NCI-H187 treated with DMSO at 0.1 percent for 48 hours (cell line): ENCODE data around the gene FBRS.

ENCODE experiments used
- DNase-seq: peaks from one replicate; lab custom pipeline; 2025; lab: John Stamatoyannopoulos, UW

Gene FBRS

DNA sequence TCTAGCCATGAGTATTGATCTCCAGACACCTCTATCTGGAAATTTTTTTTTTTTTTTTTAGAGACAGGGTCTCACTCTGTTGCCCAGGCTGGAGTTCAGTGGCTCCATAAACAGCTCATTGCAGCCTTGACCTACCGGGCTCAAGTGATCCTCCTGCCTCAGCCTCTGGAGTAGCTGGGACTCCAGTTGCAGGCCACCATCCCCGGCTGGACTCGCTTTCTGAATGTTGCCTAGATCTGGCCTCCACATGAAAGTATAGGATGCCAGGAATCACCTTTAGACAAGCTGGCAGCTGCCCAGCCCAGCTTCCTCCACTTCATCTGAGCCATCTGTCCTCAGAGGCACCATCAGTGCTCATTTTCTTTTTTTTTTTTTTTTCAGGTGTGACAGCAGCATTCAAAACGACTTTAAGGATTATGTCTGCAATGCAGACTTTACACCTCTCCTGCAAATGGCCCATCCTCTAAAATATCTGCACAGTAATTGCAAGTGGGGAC, 13.8 kb upstream of the FBRS start:
- DNase-seq, result no peak

DNA sequence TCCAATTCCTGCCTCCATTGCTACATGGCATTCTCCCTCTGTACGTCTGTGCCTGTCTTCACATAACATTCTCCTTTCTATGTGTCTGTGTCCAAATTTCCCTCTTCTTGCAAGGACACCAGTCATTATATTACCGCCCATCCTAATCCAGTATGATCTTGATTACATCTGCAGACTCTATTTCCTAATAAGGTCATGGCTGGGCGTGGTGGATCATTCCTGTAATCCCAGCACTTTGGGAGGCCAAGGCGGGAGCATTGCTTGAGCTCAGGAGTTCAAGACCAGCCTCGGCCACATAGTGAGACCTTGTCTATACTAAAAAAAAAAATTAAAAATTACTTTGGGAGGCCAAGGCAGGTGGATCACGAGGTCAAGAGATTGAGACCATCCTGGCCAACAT, 12.5 kb upstream of the FBRS start:
- no peak for DNase-seq

DNA sequence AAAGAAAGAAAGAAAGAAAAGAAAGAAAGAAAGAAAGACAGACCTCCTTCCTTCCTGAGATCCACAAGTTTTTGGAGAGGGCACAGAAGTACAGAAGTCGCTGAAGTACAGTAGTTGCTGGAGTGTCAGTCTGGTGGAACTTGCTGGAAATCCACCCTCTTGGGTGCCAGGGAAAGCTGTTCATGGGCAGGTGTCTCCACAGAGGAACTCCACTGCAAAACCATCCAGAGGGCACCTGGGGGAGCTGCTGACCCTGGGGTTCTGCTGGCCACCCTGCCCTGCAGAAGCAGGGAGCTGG, 11.0 kb upstream of the FBRS start:
- no peak for DNase-seq

DNA sequence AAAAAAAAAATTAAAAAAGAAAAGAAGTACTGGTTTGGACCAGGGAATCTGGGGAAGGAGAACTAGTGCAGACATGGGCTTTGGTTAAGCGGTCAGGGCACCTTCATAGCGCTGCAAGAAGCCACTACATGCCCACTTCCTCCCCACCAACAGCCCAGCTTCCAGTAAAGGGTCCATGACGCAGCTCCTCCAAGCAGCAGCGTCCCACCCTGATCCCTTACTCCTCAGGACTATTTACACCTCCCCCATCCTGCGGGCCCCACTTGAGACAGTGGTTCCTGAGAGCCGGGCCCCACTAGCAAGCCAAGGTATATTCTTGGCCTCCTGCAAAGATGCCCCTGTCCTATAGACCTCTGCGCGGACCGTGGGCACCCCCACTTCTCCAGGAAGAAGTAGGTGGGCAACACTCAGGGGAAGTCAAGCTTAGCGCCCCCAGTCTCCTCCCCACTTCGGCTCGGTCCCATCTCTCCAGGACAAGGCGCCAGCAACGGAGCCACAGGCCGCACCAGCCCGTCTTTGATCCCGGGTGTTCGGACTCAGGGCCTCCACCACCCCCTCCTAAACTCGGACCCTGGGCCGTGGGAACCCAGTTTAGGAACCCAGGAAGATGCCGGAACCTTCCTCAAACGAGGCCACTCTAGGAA, 8.4 kb upstream of the FBRS start:
- DNase-seq, result no peak

DNA sequence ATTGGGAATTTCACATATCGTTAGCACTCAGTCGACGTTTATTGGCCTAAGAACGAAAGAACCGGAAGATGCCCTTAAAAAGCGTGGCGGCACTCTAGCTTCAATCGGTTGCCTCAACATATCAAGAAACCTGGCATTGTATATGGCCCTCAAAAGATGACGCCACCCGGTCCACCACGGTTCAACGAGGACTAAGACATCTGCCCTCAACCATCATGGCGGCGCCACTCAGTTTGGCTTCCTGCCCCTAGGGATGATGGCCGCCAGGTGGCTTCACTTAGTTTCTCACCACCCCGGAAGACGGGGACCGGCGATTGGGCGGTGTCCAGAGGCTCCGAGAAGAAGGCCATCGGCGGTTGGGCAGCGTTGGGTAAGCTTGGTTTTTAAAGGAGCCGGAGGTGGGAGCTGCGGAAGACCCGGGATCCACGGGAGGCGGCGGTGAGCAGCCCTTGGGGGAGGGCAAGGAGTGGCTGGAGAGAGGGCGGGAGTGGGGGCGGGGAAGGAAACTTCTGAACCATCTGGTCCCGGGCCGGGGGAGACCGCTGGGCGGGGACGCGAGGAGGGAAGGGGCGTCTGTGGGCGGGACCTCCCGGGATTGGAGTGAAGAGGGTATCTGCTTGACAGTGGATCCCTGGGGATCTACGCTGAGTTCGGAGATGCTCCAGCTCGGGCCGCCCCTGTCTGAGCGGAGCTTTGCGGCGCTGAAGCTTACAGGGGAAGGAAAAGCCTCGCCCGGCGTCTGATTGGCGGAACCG, 7.7 kb upstream of the FBRS start, which contains the start of gene PRR14:
TSS of gene PRR14 (plus strand) at position 592 of the 755 bp plus-strand sequence. CDS start 686 bp downstream, outside the sequence.
- peak; percentile 91 for DNase-seq

DNA sequence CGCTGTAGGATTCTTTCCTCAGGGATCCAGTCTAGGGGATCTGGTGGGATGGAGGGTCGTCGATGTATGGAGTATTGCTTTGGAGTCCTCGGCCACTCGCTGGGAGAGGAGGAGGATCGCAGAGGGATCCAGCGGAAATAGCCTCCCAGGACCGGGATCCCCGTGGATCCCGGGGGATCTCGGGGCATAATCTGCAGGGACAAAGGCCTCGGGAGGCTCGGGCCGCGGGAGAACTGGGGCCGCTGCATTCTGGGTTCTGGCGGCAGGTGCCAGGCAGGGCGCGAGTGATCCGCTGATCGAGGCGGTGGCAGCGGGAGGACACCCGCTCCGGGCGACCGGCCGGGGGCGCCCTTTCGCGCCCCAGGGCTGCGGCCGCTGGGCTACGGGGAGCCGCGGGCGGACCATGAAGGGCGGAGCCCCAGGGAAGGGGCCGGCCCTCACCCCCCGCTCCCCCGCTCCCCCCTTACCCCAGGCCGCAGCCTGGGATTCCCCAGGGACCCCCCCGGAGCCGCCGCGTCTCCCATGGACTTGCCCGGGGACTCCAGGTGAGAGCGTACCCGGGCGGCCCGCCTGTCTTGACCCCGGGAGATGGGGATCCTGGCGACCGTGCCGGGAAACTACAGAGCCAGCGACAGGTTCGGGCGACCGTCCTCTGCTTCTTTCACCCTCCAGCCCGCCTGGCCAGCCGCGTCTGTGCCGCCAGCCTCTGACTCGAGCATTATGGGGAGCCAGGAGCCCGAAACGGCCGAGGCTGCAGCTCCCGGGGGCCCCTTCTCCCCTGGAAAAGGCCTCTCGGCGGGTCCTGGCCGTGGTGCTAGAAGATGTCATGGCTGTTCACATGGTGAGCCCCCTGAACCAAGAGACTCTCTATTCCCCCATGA, 6.9 kb upstream of the FBRS start:
- DNase-seq, result no peak

DNA sequence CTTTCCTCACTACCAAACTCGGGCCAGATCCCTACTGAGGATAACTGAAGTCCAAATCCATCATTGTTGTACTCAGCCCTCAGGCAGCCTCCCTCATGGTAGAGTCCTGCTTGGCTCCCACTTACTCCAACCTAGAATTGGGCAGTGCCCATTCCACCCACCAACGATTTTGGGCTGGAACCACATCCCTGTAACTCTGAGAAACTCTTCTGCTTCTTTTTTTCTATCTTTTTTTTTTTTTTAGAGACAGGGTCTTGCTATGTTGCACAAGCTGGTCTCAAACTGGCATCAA, 6.3 kb upstream of the FBRS start:
- DNase-seq, result no peak

DNA sequence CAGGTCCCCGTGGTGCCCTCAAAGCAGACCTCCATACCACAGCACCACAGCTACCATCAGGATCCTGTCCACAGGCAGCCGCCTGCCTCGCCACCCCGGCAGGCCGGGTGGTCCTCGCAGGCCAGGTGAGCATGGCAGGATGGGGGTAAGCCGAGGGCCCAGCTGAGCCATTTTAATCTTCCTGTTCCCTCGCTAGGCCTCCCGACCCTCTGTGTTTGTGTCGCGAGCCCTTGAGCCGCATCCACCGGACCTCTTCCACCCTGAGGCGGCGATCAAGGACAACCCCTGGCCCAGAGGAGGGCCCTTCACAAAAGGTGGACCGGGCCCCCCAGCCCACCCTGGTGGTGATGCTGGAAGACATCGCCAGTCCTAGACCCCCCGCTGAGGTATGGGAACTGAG, 5.5 kb upstream of the FBRS start:
- DNase-seq, result no peak

DNA sequence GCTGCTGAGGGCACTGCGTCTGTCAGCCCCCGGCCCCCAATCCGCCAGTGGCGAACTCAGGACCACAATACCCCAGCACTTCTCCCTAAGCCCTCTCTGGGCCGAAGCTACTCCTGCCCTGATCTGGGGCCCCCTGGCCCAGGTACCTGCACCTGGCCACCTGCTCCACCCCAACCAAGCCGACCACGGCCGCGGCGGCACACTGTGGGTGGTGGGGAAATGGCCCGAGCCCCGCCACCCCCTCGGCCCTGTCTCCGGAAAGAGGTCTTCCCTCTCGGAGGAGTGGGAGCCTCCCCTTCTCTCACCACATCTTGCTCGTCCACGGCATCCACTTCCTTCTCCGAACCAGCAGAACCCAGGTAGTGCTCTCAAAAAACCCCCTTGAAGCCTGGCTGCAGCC, 3.4 kb upstream of the FBRS start:
- DNase-seq, result no peak

DNA sequence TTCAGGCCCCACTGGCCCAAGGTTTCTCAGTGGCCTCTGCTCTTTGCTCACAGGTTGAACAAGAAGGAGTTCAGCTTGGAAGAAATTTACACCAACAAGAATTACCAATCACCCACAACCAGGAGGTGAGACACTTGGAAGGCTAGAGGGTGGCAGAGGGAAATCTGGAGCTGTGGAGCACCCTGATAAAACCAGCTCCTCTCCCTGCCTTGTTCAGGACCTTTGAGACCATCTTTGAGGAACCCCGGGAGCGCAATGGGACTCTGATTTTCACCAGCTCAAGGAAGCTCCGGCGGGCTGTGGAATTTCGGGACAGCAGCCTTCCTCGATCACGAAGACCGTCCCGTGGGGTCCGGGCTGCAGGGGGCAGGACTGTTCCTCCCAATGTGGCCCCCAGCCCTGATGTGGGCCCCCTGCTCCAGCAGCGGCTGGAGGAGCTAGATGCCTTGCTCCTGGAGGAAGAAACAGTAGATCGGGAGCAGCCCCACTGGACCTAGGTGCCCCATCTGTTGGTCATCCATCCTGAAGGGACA, 2.4 kb upstream of the FBRS start:
- no peak for DNase-seq

DNA sequence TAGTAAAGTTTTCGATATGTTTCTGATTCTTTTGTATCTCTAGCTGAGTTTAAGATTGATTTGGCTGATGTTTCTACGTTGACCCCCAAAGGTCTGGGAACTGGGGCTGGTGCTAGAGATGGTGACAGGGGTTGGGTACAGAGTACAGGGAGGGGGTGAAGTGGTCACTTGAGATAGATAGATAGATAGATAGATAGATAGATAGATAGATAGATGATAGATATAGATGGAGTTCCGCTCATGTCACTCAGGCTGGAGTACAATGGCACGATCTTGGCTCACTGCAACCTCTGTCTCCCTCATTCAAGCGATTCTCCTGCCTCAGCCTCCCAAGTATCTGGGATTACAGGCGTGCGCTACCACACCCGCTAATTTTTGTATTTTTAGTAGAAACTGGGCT, 1.8 kb upstream of the FBRS start:
- DNase-seq, result no peak

DNA sequence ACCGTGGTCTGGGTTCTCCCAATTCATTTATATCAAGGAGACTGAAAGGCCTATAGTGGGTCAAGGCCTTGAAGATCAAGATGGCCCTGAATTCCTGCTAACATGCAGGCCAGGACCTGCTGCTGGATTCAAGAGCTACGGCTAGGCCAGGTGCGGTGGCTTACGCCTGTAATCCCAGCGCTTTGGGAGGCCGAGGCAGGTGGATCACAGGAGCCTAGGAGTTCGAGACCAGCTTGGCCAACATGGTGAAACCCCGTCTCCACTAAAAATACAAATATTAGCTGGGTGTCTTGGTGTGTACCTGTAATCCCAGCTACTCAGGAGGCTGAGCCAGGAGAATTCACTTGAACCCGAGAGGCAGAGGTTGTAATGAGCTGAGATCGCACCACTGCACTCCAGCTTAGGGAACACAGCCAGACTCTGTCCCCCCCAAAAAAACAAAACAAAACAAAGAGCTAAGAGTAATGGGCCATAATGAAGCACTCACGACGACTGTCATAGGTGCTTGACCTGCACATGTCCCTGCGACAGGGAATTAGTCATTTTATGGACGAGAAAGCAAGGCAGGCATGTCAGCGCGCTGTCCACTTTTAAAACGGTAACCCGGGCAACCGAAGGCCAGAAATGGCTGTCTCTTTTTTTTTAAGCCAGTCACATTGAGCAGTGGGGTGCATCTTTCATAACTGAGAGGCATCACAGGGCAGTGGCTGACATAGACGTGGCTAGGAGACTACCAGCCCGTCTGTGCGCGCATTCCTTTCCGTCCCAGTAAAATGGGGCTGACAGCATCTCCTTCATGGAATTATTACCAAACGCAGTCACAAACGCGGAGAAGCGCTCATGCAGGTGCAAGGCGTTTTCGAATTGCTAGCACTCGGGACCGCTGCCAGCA, 1.0 kb upstream of the FBRS start:
- no peak for DNase-seq

DNA sequence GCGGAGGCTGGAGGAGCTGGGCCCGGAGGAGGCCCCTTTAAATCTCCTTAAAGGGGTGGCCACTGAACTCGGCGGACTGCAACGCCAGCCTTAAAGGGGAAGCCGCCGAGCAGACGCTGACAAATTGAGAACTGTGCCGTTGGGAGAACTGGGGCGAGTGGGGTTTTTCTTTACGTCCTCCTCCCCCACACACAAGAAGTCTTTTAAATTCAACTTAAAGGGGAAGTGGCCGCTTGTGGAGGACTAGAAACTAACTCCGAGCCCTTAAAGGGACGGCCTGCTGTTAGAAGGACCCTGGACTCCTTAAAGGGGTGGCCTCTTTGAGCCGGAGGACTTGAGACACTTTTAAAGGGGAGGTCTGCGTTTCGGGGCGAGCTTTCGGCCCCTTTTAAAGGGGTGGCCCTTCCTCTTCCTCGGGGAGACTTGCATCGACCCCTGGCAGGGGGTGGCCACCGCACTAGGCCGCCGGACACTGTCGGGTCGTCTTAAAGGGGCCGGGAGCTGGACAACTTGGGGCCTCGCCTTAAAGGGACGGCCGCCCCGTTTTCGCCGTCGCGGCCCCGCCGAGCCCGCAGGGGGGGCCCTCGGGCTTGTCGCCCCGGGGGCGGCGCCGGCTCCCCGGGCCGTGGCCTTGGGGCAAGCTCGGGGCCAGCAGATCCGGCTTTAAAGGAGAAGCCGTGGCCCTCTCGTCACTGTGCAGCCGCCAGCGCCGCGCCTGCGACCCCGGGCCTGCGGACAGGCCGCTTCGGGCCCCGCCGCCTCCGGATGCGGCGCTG, 688 bp downstream of the FBRS start:
- peak; percentile 70 for DNase-seq

DNA sequence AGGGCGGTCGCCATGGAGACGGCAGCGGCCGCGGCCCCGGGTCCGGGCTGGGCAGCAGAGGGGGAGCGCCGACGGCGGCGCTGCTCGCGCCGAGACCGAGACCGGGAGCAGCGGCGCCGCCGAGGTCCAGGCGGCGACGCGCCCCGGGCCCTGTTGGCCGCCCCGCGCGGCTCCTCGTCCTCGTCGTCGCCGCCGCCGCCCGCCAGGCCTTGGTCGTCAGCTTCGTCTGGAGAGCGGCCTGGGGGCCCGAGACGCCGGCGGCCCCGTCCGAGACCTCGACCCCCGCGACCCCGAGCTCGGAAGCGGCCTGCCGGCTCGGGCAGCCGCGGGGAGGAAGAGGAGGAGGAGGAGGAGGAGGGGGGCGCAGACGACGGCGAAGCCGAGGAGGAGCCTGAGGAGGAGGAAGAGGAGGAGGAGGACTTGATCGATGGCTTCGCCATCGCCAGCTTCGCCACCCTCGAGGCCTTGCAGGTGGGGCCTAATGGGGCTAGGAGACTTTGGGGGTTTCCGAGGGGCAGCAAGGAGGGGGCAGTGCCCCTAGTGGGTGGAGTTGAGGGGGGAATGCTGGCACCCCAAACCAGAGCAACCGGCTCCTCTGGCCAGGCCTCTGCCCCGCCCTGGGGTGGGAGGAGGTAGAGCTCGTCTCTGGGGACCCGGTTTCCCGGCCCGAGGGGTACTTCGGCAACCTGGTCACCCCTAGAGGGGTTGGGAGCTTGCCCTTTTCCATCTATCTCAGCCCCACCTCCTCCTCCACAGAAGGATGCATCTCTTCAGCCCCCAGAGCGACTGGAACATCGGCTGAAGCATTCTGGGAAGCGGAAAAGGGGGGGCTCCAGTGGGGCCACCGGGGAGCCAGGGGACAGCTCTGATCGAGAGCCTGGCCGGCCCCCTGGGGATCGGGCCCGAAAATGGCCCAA, 1.5 kb downstream of the FBRS start:
- DNase-seq, result no peak

DNA sequence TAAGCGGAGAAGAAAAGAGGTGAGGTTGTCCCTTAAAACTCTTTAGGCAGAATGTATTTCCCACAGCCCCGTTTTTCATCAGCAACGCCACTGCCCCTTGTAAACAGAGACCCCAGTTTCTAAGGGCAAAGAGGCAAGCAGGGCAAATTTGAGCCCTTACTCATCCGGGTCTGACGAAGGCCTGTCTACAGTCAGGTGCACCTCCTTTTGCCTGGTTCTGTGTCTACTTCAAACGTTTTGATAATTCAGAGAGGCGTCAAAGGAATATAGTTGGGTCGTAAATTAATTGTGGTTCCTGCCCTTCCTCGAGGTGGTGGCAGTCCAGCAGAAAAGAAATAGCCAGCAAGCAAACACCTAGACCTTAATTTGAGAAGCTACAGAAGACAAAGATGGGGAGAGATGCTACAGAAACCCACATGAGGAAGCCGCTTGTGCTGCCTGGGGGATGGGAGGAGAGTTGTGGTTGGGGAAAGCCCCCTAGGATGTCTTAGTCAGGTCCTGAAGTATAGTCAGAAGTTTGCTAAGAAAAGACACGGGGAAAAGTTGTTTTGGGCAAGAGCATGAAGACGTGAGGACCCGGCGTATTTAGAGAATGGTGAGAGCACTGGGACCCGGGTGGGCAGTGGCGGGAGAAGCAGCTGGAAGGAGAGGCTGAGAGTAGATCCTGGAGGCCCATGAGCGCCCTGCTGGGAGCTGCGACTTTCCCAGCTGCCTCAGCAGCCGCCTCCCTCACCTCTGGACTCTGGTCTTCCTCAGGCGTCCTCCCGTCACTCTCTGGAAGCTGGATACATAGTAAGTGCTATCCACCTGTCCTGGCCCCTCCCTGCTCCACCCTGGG, 2.4 kb downstream of the FBRS start:
- DNase-seq, result no peak

DNA sequence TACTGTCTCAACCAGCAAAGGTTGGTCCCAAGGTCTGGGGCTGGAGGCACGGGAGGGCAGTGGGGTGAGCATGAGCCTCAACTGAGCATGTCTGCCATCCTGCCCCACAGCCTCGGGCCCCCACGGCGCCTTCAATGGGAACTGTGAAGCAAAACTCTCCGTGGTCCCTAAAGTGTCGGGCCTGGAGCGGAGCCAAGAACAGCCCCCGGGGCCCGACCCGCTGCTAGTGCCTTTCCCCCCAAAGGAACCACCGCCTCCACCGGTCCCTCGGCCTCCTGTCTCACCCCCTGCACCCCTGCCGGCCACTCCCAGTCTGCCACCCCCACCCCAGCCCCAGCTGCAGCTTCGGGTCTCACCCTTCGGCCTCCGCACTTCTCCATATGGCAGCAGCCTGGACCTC, 4.2 kb downstream of the FBRS start:
- no peak for DNase-seq

DNA sequence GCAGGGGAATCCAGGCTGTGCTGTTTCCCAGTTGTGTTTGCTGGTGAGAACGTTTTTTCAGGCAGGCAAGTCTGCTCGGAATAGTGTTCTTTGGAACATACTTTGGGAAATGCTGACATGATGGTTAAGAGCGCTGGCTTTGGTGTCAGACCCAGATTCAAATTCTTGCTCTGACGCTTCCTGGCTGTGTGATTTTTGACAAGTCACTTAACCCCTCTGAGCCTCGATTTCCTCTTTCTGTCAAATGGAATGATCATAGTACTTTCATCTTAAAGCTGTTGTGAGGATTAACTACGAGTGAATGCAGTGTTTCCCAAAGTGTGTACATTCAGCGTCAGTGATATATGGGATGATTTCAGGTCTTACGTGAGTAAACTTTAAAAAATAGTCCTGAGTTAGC, 4.8 kb downstream of the FBRS start:
- no peak for DNase-seq

DNA sequence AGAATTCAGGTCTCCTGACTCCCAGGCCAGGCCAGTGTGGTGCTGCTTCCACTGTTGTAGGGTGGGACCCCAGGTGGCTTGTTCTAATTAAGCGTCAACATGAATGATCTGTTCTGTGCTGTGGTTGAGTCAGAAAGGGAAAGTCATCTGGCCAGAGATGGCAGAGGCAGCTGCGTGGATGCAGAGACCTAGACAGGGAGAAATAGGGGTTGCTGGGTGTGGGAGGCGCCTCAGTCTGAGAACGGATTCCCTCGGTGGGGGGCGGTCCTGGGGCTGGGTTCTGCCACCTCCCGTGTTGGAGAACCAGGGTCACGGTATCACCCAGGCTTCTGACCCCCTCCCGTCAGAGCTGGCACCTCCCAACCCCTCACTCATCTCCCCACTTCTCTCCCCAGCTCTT, 5.6 kb downstream of the FBRS start:
- no peak for DNase-seq

DNA sequence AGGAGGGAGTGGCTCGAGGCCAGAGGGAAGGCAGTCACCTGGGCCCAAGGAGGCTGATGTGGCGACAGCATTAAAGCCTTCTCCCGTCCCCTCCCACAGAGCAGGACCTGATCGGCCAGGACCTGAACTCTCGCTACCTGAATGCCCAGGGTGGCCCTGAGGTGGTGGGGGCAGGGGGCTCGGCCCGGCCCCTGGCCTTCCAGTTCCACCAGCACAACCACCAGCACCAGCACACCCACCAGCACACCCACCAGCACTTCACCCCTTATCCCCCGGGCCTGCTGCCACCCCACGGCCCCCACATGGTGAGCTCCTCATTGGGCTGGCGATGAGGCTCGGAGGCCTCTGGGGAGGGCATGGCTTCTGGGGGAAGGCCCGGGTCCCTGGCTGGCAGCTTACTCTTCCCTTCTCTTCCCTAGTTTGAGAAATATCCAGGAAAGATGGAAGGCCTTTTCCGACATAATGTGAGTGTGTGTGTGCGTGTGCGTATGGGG, 6.4 kb downstream of the FBRS start:
- no peak for DNase-seq
